H1 (cell line): ENCODE measurements around the gene SYF2. TPM values are rescaled to one million over a fixed set of nuclear protein-coding genes. Genes with fewer than 3 reads are reported as not detected.
"Not testable (repeated sequence)": the region's sequence is repeated elsewhere in the genome, so short reads cannot be mapped to it uniquely, and the experiment has no call there.

Experiments used
- CTCF ChIA-PET: fragments of 300-600 bp; sonication (Branson Sonifier 250); formaldehyde crosslinking; loops from one replicate; lab custom pipeline; 2021; ENCODE audit not compliant: partially characterized antibody; lab: Charles Lee
- POLR2A ChIA-PET: fragments of 300-600 bp; sonication (Branson Sonifier 250); formaldehyde crosslinking; loops from one replicate; lab custom pipeline; 2021; ENCODE audit warnings: inconsistent platforms; ENCODE audit not compliant: partially characterized antibody; lab: Charles Lee
- DNase-seq, 2 experiments: peaks; one replicate each; pipeline versions ENCODE4 v3.0.0 to v3.0.0-alpha.2; 2010 to 2022; ENCODE audit warnings: low spot score in 2 of 2, low read depth in 1 of 2, mixed read lengths in 1 of 2
- FAIRE-seq: peaks from 2 replicates; lab custom pipeline; 2011; peaks lifted over from hg19 to GRCh38; lab: Jason Lieb, UNC
- H2AFZ ChIP-seq: 2 replicates; pipeline ENCODE4 v1.8.1; 2012; ENCODE audit warnings: low read length, inconsistent platforms
- H2AK5ac ChIP-seq: 2 replicates; pipeline ENCODE4 v1.6.1; 2013; ENCODE audit warnings: low read depth, low read length
- H2BK120ac ChIP-seq: replicated peaks from 2 replicates; pipeline ENCODE3; 2013; ENCODE audit warnings: low read depth, low read length, inconsistent platforms
- H2BK12ac ChIP-seq: 2 replicates; pipeline ENCODE4 v1.6.1; 2013; ENCODE audit warnings: low read depth, low read length
- H2BK15ac ChIP-seq: 2 replicates; pipeline ENCODE4 v1.6.1; 2013; ENCODE audit warnings: low read length
- H2BK20ac ChIP-seq: 2 replicates; pipeline ENCODE4 v1.6.1; 2013; ENCODE audit warnings: low read length
- H2BK5ac ChIP-seq: 2 replicates; pipeline ENCODE4 v1.6.1; 2013; ENCODE audit warnings: low read depth, low read length
- H3K14ac ChIP-seq: 2 replicates; pipeline ENCODE4 v1.6.1; 2013; ENCODE audit warnings: inconsistent platforms; ENCODE audit not compliant: insufficient read length
- H3K18ac ChIP-seq: 2 replicates; pipeline ENCODE4 v1.6.1; 2013; ENCODE audit warnings: low read length; ENCODE audit errors: extremely low read depth
- H3K23ac ChIP-seq: 2 replicates; pipeline ENCODE4 v1.6.1; 2013; ENCODE audit warnings: inconsistent platforms; ENCODE audit not compliant: insufficient read length
- H3K23me2 ChIP-seq: 2 replicates; pipeline ENCODE4 v1.6.1; 2013; ENCODE audit warnings: low read depth, low read length
- H3K27ac ChIP-seq: 2 replicates; pipeline ENCODE4 v1.6.1; 2011; ENCODE audit warnings: low read depth, low read length, inconsistent platforms
- H3K27me3 ChIP-seq, 4 experiments: replicated peaks in 1 of 4; 1 replicate in 1 of 4; 2 replicates in 3 of 4; pipeline versions ENCODE4 v1.6.1 to v1.8.1; 2011 to 2013; ENCODE audit warnings: low read length in 3 of 4, mild to moderate bottlenecking in 3 of 4, inconsistent platforms in 2 of 4, mixed read lengths in 2 of 4, moderate library complexity in 1 of 4; ENCODE audit not compliant: control insufficient read depth in 3 of 4, insufficient read depth in 3 of 4; ENCODE audit errors: extremely low read depth in 1 of 4
- H3K36me3 ChIP-seq, 4 experiments: 2 replicates each; pipeline versions ENCODE4 v1.6.1 to v1.8.1; 2011 to 2013; ENCODE audit warnings: mild to moderate bottlenecking in 4 of 4, low read length in 3 of 4, moderate library complexity in 2 of 4, control low read depth in 1 of 4, inconsistent platforms in 1 of 4; ENCODE audit not compliant: insufficient read depth in 4 of 4, control insufficient read depth in 2 of 4
- H3K4ac ChIP-seq: replicated peaks from 2 replicates; pipeline ENCODE3; 2013; ENCODE audit warnings: low read length, low read depth, mixed read lengths, inconsistent platforms; ENCODE audit not compliant: insufficient read length
- H3K4me1 ChIP-seq, 4 experiments: replicated peaks in 1 of 4; 1 replicate in 1 of 4; 2 replicates in 3 of 4; pipeline versions ENCODE4 v1.6.1 to v1.8.1; 2011 to 2013; ENCODE audit warnings: low read length in 3 of 4, inconsistent platforms in 2 of 4, mixed read lengths in 1 of 4; ENCODE audit not compliant: insufficient read depth in 4 of 4, control insufficient read depth in 3 of 4
- H3K4me2 ChIP-seq, 2 experiments: 2 replicates each; pipeline versions ENCODE4 v1.6.1 to v1.8.1; 2011 to 2013; ENCODE audit warnings: low read depth in 2 of 2, low read length in 2 of 2, control low read depth in 1 of 2, inconsistent platforms in 1 of 2, mild to moderate bottlenecking in 1 of 2; ENCODE audit not compliant: insufficient read depth in 1 of 2
- H3K4me3 ChIP-seq, 4 experiments: fragments of 200-600, 300-600 bp in 1 of 4; sonication (generic), shearing (Covaris generic), sonication (Bioruptor Twin) in 1 of 4; 2 replicates each; pipeline versions ENCODE4 v1.5.1 to v1.8.1; 2011 to 2016; ENCODE audit warnings: low read length in 4 of 4, low read depth in 3 of 4, control low read depth in 2 of 4, inconsistent platforms in 2 of 4, mild to moderate bottlenecking in 2 of 4, mixed read lengths in 1 of 4, moderate library complexity in 1 of 4; ENCODE audit not compliant: insufficient read depth in 2 of 4; ENCODE audit errors: extremely low read depth in 1 of 4
- H3K56ac ChIP-seq: replicated peaks from 2 replicates; pipeline ENCODE3; 2013; ENCODE audit warnings: low read depth, mild to moderate bottlenecking, mixed read lengths, low read length, inconsistent platforms; ENCODE audit not compliant: insufficient read length
- H3K79me1 ChIP-seq: 2 replicates; pipeline ENCODE4 v1.6.1; 2013; ENCODE audit warnings: low read depth, low read length, control low read depth
- H3K79me2 ChIP-seq, 2 experiments: 2 replicates each; pipeline versions ENCODE4 v1.6.1 to v1.8.1; 2012 to 2013; ENCODE audit warnings: low read length in 2 of 2, mild to moderate bottlenecking in 2 of 2, inconsistent platforms in 1 of 2; ENCODE audit not compliant: insufficient read depth in 2 of 2, control insufficient read depth in 1 of 2
- H3K9ac ChIP-seq, 4 experiments: replicated peaks in 1 of 4; 1 replicate in 1 of 4; 2 replicates in 3 of 4; pipeline versions ENCODE4 v1.6.1 to v1.8.1; 2011 to 2013; ENCODE audit warnings: low read depth in 3 of 4, low read length in 3 of 4, control low read depth in 2 of 4, mild to moderate bottlenecking in 2 of 4, moderate library complexity in 2 of 4, inconsistent platforms in 1 of 4; ENCODE audit errors: extremely low read depth in 1 of 4
- H3K9me3 ChIP-seq, 2 experiments: 2 replicates each; pipeline versions ENCODE4 v1.6.1 to v1.8.1; 2012 to 2013; ENCODE audit warnings: mild to moderate bottlenecking in 2 of 2, moderate library complexity in 2 of 2, control low read depth in 1 of 2, inconsistent platforms in 1 of 2, low read depth in 1 of 2, low read length in 1 of 2, mixed read lengths in 1 of 2; ENCODE audit not compliant: insufficient read depth in 2 of 2
- H4K20me1 ChIP-seq, 2 experiments: replicated peaks in 1 of 2; 2 replicates each; pipeline versions ENCODE3 to v1.8.1; 2011 to 2013; ENCODE audit warnings: inconsistent platforms in 2 of 2, low read length in 2 of 2, mild to moderate bottlenecking in 1 of 2; ENCODE audit not compliant: insufficient read depth in 2 of 2, control insufficient read depth in 1 of 2
- H4K5ac ChIP-seq: 2 replicates; pipeline ENCODE4 v1.6.1; 2013; ENCODE audit warnings: low read length, low read depth, mixed read lengths, inconsistent platforms; ENCODE audit not compliant: insufficient read length
- H4K8ac ChIP-seq: 2 replicates; pipeline ENCODE4 v1.8.0; 2013; ENCODE audit warnings: mild to moderate bottlenecking, moderate library complexity, low read length, inconsistent platforms; ENCODE audit not compliant: insufficient read depth; ENCODE audit errors: extremely low read depth
- H4K91ac ChIP-seq: replicated peaks from 2 replicates; pipeline ENCODE3; 2013; ENCODE audit warnings: low read length, mixed read lengths, inconsistent platforms; ENCODE audit not compliant: insufficient read length
- WGBS, 2 experiments: shearing (Covaris generic) in 1 of 2; methylation state at CpG; one replicate each; pipeline versions ENCODE4 v1.1.6 to v1.1.7; 2013 to 2015; ENCODE audit warnings: low lambda C conversion rate in 2 of 2, mixed read lengths in 2 of 2, inconsistent platforms in 1 of 2, low coverage in 1 of 2, missing lambda C conversion rate in 1 of 2; ENCODE audit not compliant: insufficient replicate concordance in 2 of 2, insufficient coverage in 1 of 2, insufficient read length in 1 of 2; ENCODE audit errors: extremely low coverage in 1 of 2, missing lambda C conversion rate in 1 of 2; 5-methylcytosine and 5-hydroxymethylcytosine counted together
- polyA plus RNA-seq, 7 experiments: library from polyadenylated mRNA; depleted of rRNA in 3 of 7; stranded (reverse) in 5 of 7; unstranded in 2 of 7; fragments of >200 nt in 5 of 7; fragments of 200-250 nt in 2 of 7; gene quantifications; 1 replicate in 5 of 7; 2 replicates in 1 of 7; 4 replicates in 1 of 7; pipeline versions ENCODE4 v1.2.1 to v1.2.3, GENCODE V29; 2011 to 2013; ENCODE audit warnings: missing spikeins in 2 of 7, mixed read lengths in 2 of 7
- total RNA-seq: library from RNA; stranded (reverse); fragmentation: NEBNext Ultra II Directional; extraction: Animal tissue kit (Norgen Biotek cat#: 25700); gene quantifications from 2 replicates; pipeline ENCODE4 v1.2.1, GENCODE V29; 2021

Gene SYF2
- total and polyA plus RNA-seq, 2 of the 8 experiments (the other 6 are each of a cell fraction or from before 2014, with no cell fraction given): 7.5 to 33.0 TPM

DNA sequence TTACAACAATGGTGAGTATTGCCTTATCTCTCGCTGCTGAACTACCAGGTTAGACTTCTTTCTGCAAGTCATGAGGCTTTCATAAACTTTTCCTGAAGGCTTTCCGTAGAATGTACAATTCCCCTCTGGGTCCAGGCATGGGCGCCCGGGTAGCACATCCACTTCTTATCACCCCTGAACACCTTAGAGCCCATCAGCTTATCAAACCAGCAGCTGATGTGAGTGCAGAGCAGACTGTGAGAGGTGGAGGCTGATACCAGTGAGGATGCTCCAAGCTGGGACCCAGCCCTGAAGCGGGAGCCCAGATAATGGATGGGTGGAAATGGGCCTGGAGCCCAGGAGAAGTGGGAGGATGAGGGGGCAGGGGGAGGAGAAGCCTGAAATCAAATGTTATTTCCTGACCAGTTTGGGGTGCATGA lies 47.4 kb upstream of the SYF2 start:
- H3K4me1 ChIP-seq, H2BK12ac ChIP-seq, H2BK15ac ChIP-seq, H3K9me3 ChIP-seq, H3K23ac ChIP-seq, CTCF ChIA-PET, H2AK5ac ChIP-seq, H3K27me3 ChIP-seq, H3K14ac ChIP-seq, H3K4me3 ChIP-seq, H2BK120ac ChIP-seq, H3K23me2 ChIP-seq, H2BK5ac ChIP-seq, H3K4me2 ChIP-seq, H3K18ac ChIP-seq, H3K56ac ChIP-seq, DNase-seq, H2BK20ac ChIP-seq, H3K36me3 ChIP-seq, H3K27ac ChIP-seq, H4K20me1 ChIP-seq, H3K79me1 ChIP-seq, H4K5ac ChIP-seq, H2AFZ ChIP-seq, FAIRE-seq, H3K4ac ChIP-seq, H3K9ac ChIP-seq, H4K91ac ChIP-seq, H4K8ac ChIP-seq, H3K79me2 ChIP-seq: not testable (repeated sequence)
- POLR2A ChIA-PET: interaction anchor here (0.6 kb wide), 1 partner anchor 329 kb away, joined by 4 read pairs; no protein-coding TSS in a partner anchor
- 84% methylated on average over 4 of the region's 5 CpGs; no CpG with 5 or more reads in 1 of the 2 experiments for WGBS, 2 experiments

DNA sequence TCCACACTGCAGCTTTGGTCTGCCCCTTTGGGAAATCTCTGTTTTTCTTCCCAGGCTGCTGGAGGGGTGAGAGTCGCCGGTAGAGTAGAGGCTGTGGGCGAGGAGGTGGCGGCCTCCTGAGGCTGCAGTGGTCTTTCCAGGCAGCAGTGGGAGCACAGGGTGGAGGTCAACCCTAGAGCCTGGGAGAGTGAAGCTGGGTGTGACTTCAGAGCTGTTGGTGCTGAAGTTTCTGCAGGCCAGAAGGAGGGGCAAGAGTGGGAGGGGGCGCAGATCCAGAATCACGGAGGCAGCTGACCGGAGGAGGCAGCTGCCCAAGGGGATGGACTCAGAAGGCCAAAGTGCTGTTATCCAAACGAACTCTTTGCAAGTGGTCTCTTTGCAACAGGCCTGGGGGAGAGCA lies 46.5 kb upstream of the SYF2 start:
- H3K27me3 ChIP-seq, H2BK12ac ChIP-seq, H3K4ac ChIP-seq, H3K18ac ChIP-seq, CTCF ChIA-PET, H3K23ac ChIP-seq, H2BK20ac ChIP-seq, H3K9ac ChIP-seq, H4K20me1 ChIP-seq, H4K5ac ChIP-seq, H3K4me2 ChIP-seq, H2BK15ac ChIP-seq, H3K9me3 ChIP-seq, H2AFZ ChIP-seq, H3K36me3 ChIP-seq, H3K79me1 ChIP-seq, DNase-seq, H3K56ac ChIP-seq, H3K27ac ChIP-seq, H2BK5ac ChIP-seq, H3K23me2 ChIP-seq, H3K14ac ChIP-seq, H2AK5ac ChIP-seq, H3K79me2 ChIP-seq, H3K4me1 ChIP-seq, POLR2A ChIA-PET, H4K8ac ChIP-seq, H4K91ac ChIP-seq, H3K4me3 ChIP-seq, H2BK120ac ChIP-seq: not testable (repeated sequence)
- peak; percentile 60 for FAIRE-seq
- 86% methylated on average over 4 of the region's 8 CpGs; no CpG with 5 or more reads in 1 of the 2 experiments for WGBS, 2 experiments
